NB4 (cell line): ENCODE measurements around the gene ZNF777.

Source experiments
- CTCF ChIP-seq: IDR thresholded peaks from one replicate; pipeline ENCODE4 v1.5.1; 2012; ENCODE audit warnings: low read depth, low read length
- MAX ChIP-seq: IDR thresholded peaks from 2 replicates; pipeline ENCODE4 v1.6.1; 2011; ENCODE audit warnings: low read depth, low read length
- MYC ChIP-seq: IDR thresholded peaks from 2 replicates; pipeline ENCODE4 v1.6.1; 2011; ENCODE audit warnings: low read depth, low read length
- POLR2A ChIP-seq: IDR thresholded peaks from 2 replicates; pipeline ENCODE4 v1.6.1; 2011; ENCODE audit warnings: mild to moderate bottlenecking; ENCODE audit not compliant: insufficient read length; ENCODE audit errors: extremely low read depth

- TF ChIP-seq CTCF (no peak), POLR2A (no peak), MAX (no peak), MYC (no peak)
Observed at GRCh38 chr7:149478754-149479153, 17.9 kb upstream of the ZNF777 start.
